HepG2 (cell line): ENCODE measurements around the gene AAMP. TPM values are rescaled to one million over a fixed set of nuclear protein-coding genes. Genes with fewer than 3 reads are reported as not detected.

Experiments
- ATAC-seq: fragments of 200-7000 bp; cut with Tn5 transposase; 3 replicates; pipeline ENCODE4 v1.9.1; 2020; ENCODE audit warnings: mild to moderate bottlenecking, moderate library complexity
- BruUV-seq: library from RNA; stranded (reverse); fragments of 400-500 nt; replicated peaks from 2 replicates; lab custom pipeline; 2021; lab: Mats Ljungman, UMichigan
- CTCF ChIA-PET: fragments of 300-600 bp; formaldehyde crosslinking; extraction: SDS; loops from one replicate; lab custom pipeline; 2021; ENCODE audit warnings: low total read pairs, inconsistent platforms, low intra/inter-chr PET ratio; lab: Yijun Ruan, JAX
- POLR2A ChIA-PET: fragments of 350-600 bp; sonication (Branson Sonifier 250); formaldehyde crosslinking; loops from one replicate; lab custom pipeline; 2020; ENCODE audit warnings: antibody characterized with exemption, inconsistent platforms; lab: Yijun Ruan, JAX
- DNase-seq: peaks from one replicate; pipeline ENCODE4 v3.0.0-alpha.2; 2015; ENCODE audit warnings: low spot score
- FAIRE-seq: peaks from 3 replicates; lab custom pipeline; 2011; peaks lifted over from hg19 to GRCh38; lab: Jason Lieb, UNC
- H2AFZ ChIP-seq: one replicate; pipeline ENCODE4 v1.6.1; 2011; ENCODE audit warnings: low read length, inconsistent platforms
- H3K27ac ChIP-seq: fragments of 300-600 bp; 3 replicates; pipeline ENCODE4 v1.8.0; 2011; ENCODE audit warnings: mixed run types, mild to moderate bottlenecking, mixed read lengths, low read length, inconsistent platforms; ENCODE audit not compliant: insufficient read depth; ENCODE audit errors: extremely low read length
- H3K27me3 ChIP-seq, 2 experiments: fragments of 200-600 bp in 1 of 2; 2 replicates in 1 of 2; 3 replicates in 1 of 2; pipeline versions ENCODE4 v1.6.0 to v1.8.0; 2011; ENCODE audit warnings: low read length in 2 of 2, mild to moderate bottlenecking in 2 of 2, moderate library complexity in 2 of 2, inconsistent platforms in 1 of 2; ENCODE audit not compliant: insufficient read depth in 2 of 2, control insufficient read depth in 1 of 2
- H3K36me3 ChIP-seq, 2 experiments: fragments of 200-600 bp in 1 of 2; replicated peaks in 1 of 2; 2 replicates in 1 of 2; 3 replicates in 1 of 2; pipeline versions ENCODE4 v1.5.1 to v1.8.0; 2011; ENCODE audit warnings: low read length in 2 of 2, inconsistent platforms in 1 of 2; ENCODE audit not compliant: insufficient read depth in 2 of 2, control insufficient read depth in 1 of 2
- H3K4me1 ChIP-seq: 2 replicates; pipeline ENCODE4 v1.5.1; 2012; ENCODE audit warnings: low read length, inconsistent platforms; ENCODE audit not compliant: insufficient read depth
- H3K4me2 ChIP-seq: 2 replicates; pipeline ENCODE4 v1.6.0; 2011; ENCODE audit warnings: low read depth, low read length, inconsistent platforms
- H3K4me3 ChIP-seq, 3 experiments: fragments of 200-600 bp in 1 of 3; sonication (generic), shearing (Covaris generic) in 1 of 3; replicated peaks in 1 of 3; 2 replicates each; pipeline ENCODE4 v1.5.1; 2011 to 2016; ENCODE audit warnings: low read length in 3 of 3, inconsistent platforms in 2 of 3, low read depth in 2 of 3, mild to moderate bottlenecking in 2 of 3, control low read depth in 1 of 3, mixed read lengths in 1 of 3; ENCODE audit not compliant: insufficient read depth in 1 of 3
- H3K79me2 ChIP-seq: one replicate; pipeline ENCODE4 v1.6.1; 2011; ENCODE audit warnings: low read length, inconsistent platforms; ENCODE audit not compliant: insufficient read depth
- H3K9ac ChIP-seq: 2 replicates; pipeline ENCODE4 v1.6.0; 2011; ENCODE audit warnings: mild to moderate bottlenecking, low read depth, low read length, inconsistent platforms; ENCODE audit not compliant: insufficient read depth
- H3K9me3 ChIP-seq: 2 replicates; pipeline ENCODE4 v1.5.1; 2012; ENCODE audit warnings: mild to moderate bottlenecking, low read length
- H4K20me1 ChIP-seq: 2 replicates; pipeline ENCODE4 v1.6.0; 2011; ENCODE audit warnings: inconsistent platforms, mild to moderate bottlenecking, low read length, moderate library complexity; ENCODE audit not compliant: insufficient read depth
- BCL3 ChIP-seq: sonication (generic); formaldehyde crosslinking; IDR thresholded peaks from 2 replicates; pipeline ENCODE4 v1.5.1; 2020; ENCODE audit warnings: mild to moderate bottlenecking, missing genetic modification reagents, moderate library complexity
- FOSL1 ChIP-seq: sonication (generic); formaldehyde crosslinking; IDR thresholded peaks from 2 replicates; pipeline ENCODE4 v1.9.0; 2021; ENCODE audit warnings: missing genetic modification reagents, borderline replicate concordance
- MXI1 ChIP-seq: IDR thresholded peaks from 3 replicates; pipeline ENCODE4 v1.6.1; 2012; ENCODE audit warnings: low read depth, low read length, inconsistent platforms, borderline replicate concordance
- SALL1 ChIP-seq: sonication (generic); formaldehyde crosslinking; IDR thresholded peaks from 2 replicates; pipeline ENCODE4 v1.8.0; 2022; ENCODE audit warnings: mild to moderate bottlenecking, missing genetic modification reagents
- ZNF318 ChIP-seq: sonication (generic); formaldehyde crosslinking; IDR thresholded peaks from 2 replicates; pipeline ENCODE4 v1.4.0; 2020; ENCODE audit warnings: mild to moderate bottlenecking, missing genetic modification reagents
- ZNF350 ChIP-seq: sonication (generic); formaldehyde crosslinking; IDR thresholded peaks from 2 replicates; pipeline ENCODE4 v1.4.0; 2020; ENCODE audit warnings: mild to moderate bottlenecking, low read depth, missing genetic modification reagents, borderline replicate concordance
- ZNF543 ChIP-seq: sonication (generic); formaldehyde crosslinking; IDR thresholded peaks from 2 replicates; pipeline ENCODE4 v1.4.0; 2020; ENCODE audit warnings: mild to moderate bottlenecking, missing genetic modification reagents
- ZNF770 ChIP-seq: sonication (generic); formaldehyde crosslinking; IDR thresholded peaks from 2 replicates; pipeline ENCODE4 v1.5.0; 2020; ENCODE audit warnings: mild to moderate bottlenecking, missing genetic modification reagents
- ZNF883 ChIP-seq: sonication (generic); formaldehyde crosslinking; IDR thresholded peaks from 2 replicates; pipeline ENCODE4 v1.5.1; 2020; ENCODE audit warnings: mild to moderate bottlenecking, missing genetic modification reagents; ENCODE audit errors: not compliant biosample characterization
- WGBS: methylation state at CpG from one replicate; pipeline ENCODE4 v1.1.6; 2017; ENCODE audit warnings: low lambda C conversion rate; 5-methylcytosine and 5-hydroxymethylcytosine counted together
- in situ Hi-C: cut with HindIII; loops from 2 replicates; pipeline ENCODE4 v1.10.0; 2017; ENCODE audit warnings: low pct_unique_long_range_greater_than_20kb; ENCODE audit not compliant: extremely low pct_ligation_motif_present
- intact Hi-C: fragments of 100-400 bp; cut with micrococcal nuclease; formaldehyde crosslinking; loops from one replicate; pipeline ENCODE4 v1.10.0; 2022; ENCODE audit not compliant: unreplicated experiment
- polyA plus RNA-seq, 8 experiments: library from polyadenylated mRNA; depleted of rRNA in 3 of 8; stranded (reverse) in 7 of 8; unstranded in 1 of 8; fragments of >200 nt; fragmentation: Illumina TruSeq in 4 of 8; extraction: Trizol in 4 of 8; gene quantifications; 2 replicates each; pipeline versions ENCODE4 v1.2.1 to v1.2.3, GENCODE V29; 2011 to 2016; ENCODE audit warnings: low read depth in 4 of 8, missing spikeins in 1 of 8, mixed read lengths in 1 of 8; ENCODE audit not compliant: insufficient read depth in 1 of 8
- total RNA-seq, 5 experiments: library from RNA; depleted of rRNA; stranded (reverse); fragments of >200 nt; fragmentation: Illumina TruSeq; extraction: Trizol; gene quantifications; 2 replicates each; pipeline ENCODE4 v1.2.3, GENCODE V29; 2016; ENCODE audit warnings: low read depth in 1 of 5

The AAMP gene
- total and polyA plus RNA-seq, 2 of the 13 experiments (the other 11 are each of a cell fraction or from before 2014, with no cell fraction given) = 110 to 186 TPM

- Histone ChIP-seq H3K27ac (peak overlapping the region; percentile 56), H3K4me2 (no peak overlapping the region), H3K27me3 (no peaks in the 10 kb centered on the region; a peak in 1 of 5 replicates), H3K9ac (peak overlapping the region; percentile 27), H2AFZ (no peak overlapping the region), H3K79me2 (peaks cover 7% of the 10 kb centered on the region), H3K36me3 (peaks cover 19 to 40% of the 10 kb centered on the region in 2 experiments), H3K9me3 (no peaks in the 10 kb centered on the region), H3K4me3 (no peak overlapping the region; a peak in 1 of 6 replicates), H3K4me1 (peaks cover 65% of the 10 kb centered on the region)
- ChIA-PET POLR2A (interaction anchor here (0.8 kb wide), 1 partner anchor 25 kb away, joined by 3 read pairs; no protein-coding TSS in a partner anchor), CTCF (no interaction called here)
- BruUV-seq = no TSS peak
- intact Hi-C loops = no loop called here
- DNase-seq = no peak
- WGBS = 89% methylated on average over 8 of the region's 8 CpGs
- no peak for FAIRE-seq
- ATAC-seq = no peak
- 0 out of 2 replicates have a peak, but pooled peaks have one; percentile 14 for TF ChIP-seq ZNF318 (CRISPR knock-in tag)
- TF ChIP-seq ZNF350 = no peak
- TF ChIP-seq ZNF883 (CRISPR knock-in tag) = no peak
- no peak for TF ChIP-seq FOSL1 (CRISPR knock-in tag)
- TF ChIP-seq SALL1 (CRISPR knock-in tag) = 0 out of 2 replicates have a peak, but pooled peaks have one; percentile 11
- no peak for TF ChIP-seq ZNF770
- TF ChIP-seq BCL3 (CRISPR knock-in tag) = no peak
- no peak for TF ChIP-seq MXI1
- TF ChIP-seq ZNF543 (CRISPR knock-in tag) = peak; percentile 16; the same call in 1 of the 2 replicates
- TF ChIP-seq, all 625 proteins: peak for 3
- in situ Hi-C loops = no loop called here
- no peaks in the 10 kb centered on the region for H4K20me1 ChIP-seq
These were observed 4.3 kb downstream of the AAMP start for GRCh38 chr2:218265626-218266025.
